AG08396 (cell line): ENCODE data around the gene CSK.

ENCODE experiments used
- DNase-seq: peaks from one replicate; pipeline ENCODE4 v3.0.0; 2012; ENCODE audit warnings: low spot score, mixed read lengths

Gene CSK

DNA sequence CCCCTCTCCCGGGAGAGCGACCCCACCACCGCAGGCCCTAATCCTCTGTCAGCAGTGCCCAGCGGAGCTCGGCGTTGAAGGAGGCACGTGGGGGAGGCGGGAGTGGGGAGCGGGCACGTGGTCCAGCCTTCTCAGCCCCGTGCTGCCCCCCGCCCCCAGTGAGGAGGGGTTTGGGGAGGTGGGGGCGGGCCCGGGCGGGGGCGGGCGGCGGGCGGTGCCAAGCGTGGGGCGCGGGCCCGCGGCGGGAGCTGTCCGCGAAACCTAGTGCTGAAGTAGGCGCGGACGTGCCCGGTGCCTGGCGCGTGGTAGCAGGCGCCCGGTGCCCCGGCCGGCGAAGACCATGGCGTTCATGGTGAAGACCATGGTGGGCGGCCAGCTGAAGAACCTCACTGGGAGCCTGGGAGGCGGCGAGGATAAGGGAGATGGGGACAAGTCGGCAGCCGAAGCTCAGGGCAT, 44.5 kb downstream of the CSK start, which contains the start of gene CPLX3:
CPLX3 (plus strand) TSS at position 264 of the 456 bp plus-strand sequence; CDS start at position 341, 77 bp downstream.
- peak; percentile 72 for DNase-seq

DNA sequence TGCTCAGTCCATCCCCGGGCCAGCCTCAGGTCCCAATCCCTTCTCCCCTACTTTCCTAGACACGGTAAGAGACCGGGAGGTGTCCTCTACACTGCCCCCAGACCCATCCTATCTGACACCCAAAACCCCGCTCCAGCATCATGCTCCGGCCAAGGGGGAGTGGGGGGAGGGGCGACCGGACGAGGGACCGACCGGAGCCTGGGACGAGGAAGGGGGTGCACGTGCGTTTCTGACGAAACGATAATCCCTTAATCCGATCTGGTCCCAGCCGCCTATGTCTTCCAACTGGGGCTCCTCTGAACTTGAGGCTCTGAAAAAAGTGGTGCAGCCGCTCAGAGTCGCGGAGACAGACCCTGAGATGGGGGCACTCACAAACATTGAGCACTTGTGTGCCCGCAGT, 45.0 kb downstream of the CSK start:
- no peak for DNase-seq

GRCh38 chr15:74827614-74828013, 45.7 kb downstream of the CSK start:
- no peak for DNase-seq

- no peak for DNase-seq
Measured at GRCh38 chr15:74828835-74829234, 47.0 kb downstream of the CSK start.

DNA sequence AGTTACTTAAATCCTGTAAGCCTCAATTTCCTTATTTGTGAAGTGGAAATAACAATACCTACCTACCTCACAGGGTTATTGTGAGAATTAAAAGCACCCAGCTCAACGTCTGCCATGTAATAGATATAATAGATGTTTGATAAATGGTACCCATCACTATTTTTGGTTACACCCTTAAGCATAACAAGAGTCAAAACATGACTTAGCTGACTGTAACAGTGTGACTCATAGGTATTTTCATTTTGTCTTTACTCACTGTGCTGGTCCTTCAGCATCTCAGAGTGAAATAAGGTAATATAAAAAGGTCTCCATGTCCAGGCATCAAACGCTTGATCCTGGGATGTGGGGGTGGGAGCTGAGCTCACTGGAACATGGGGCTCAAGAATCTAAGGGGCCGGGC, 47.6 kb downstream of the CSK start:
- DNase-seq = peak; percentile 76

GRCh38 chr15:74829991-74830390, 48.1 kb downstream of the CSK start:
- no peak for DNase-seq

DNA sequence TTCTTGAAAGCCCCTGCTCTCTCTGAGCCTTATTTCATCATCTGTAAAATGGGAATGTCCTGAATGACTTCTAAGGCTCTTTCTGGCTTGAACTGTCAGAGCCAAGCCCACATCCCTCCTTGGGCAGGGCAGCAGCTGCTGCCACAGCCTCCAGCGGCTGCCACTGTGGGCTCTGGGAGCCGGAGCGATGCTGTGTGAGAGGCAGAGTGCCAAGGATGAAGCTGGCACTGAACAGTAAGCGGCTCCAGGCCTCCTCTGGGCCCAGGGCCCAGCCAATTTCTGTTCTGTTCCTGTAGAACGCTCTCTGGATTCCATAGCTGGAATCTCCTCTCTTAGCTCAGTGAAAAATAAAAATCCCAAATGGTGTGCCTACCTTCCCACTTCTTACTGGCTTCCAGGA, 49.0 kb downstream of the CSK start:
- no peak for DNase-seq

GRCh38 chr15:74831813-74832495, 50.1 kb downstream of the CSK start:
- DNase-seq = no peak

DNA sequence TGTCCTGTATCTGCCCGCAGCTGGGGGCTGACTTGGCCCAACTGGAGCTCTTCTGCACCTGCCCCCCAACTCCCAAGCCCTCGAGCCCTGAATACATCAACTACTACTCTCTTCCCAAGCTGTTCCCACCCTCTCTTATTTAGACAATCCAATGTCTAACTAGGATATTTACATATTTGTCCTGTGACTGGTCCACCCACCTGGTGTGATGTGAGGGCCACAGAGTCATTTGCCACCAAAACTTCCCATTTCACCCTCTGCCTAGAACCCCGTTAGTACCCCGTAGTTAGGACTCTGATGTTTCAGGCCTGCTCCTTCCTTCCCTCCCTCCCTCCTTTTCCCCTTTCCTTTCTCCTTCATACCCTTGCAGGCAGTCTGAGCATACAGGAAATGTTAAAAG, 50.9 kb downstream of the CSK start:
- DNase-seq = no peak

- DNase-seq = no peak
Measured at GRCh38 chr15:74833376-74834107, 51.7 kb downstream of the CSK start.

DNA sequence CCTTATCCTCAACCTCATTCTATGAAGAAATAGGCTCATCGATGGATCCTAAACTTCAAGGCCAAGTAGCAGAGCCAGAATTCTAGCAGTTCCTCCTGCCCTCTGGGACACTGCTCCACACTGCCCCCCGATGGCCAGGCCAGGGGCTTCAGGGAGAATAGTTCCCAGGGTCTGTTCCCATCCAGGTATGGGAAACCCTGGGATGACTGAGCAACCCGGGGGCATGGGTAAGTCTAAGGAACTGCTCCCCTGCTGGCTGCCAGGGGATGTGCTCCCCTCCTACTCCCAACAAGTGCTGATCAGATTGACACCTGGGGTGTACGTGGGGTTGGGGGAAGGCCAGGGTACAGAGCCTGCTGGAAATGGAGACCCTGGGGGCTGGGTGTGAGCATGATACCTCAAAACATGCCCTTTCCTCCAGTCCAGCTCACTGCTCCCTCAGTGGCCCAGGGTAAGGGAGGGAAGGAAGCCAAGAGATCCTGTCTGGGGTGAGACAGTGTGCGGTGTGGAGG, 53.5 kb downstream of the CSK start:
- DNase-seq = peak; percentile 83

DNA sequence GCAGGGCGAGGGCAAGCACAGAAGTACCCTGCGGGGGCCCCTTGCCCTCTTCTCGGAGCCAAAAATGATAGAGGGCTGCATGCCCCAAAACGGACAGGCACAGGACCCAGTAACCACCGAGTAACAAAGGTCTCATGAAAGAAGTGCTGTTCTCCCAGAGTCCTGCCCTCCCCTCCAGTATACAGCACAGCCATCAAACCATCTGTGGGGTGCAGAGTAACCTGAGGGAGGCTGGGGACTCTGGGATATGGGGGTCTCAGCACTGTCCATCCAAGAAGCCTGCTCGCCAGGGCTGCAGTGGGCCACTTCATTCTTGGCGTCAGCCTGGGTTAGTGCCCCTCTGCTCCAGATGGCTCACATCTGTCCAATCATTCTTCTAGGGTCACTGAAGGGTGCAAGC, 55.0 kb downstream of the CSK start:
- DNase-seq = no peak

DNA sequence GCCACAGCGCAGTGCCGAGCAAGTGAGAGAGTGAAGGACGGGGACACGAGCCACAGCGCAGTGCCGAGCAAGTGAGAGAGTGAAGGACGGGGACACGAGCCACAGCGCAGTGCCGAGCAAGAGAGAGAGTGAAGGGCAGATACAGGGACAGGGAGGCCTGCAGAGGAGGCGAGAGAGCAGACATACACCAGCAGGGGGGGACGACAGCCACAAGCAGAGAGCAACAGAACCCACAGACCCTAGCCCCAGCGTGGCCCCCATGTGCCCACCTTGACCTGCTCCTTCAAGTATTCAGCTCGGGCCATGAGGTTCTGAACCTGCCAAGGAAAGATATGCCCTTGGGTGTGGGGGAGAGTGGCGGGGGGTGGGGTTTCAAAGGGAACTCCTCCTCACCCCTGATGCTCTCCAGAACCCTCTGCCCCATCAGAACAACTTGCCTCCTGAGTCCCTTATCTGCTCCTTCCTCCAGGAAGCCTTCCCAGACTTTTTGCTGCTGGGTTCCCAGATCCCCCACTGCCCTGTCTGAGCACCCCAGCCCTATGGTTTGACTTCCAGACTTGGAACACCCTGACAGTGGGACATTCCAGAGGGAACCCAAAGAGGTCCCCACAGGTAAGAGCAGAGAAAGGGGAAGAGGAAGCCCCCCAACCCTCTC, 55.7 kb downstream of the CSK start:
- DNase-seq = no peak

DNA sequence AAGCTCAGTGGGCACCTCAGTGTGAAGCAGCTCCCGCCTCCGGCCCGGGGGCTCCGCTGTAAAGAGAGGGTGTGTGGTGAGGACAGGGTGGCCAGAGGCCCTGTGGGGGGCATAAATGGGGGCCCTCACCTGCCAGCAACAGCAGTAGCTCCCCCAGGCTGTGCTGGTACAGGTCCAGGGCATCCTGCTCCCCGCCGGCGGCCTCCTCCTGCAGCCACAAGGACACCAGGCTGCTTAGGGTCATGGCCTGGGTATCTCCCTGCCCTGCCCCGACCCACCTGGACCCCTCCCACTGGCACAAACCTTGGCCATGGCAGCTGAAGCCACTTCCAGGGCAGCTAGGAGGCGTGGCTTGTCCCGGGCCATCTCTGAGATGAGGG, 56.2 kb downstream of the CSK start:
- no peak for DNase-seq

- no peak for DNase-seq
Measured at GRCh38 chr15:74838746-74839525, 57.1 kb downstream of the CSK start.

DNA sequence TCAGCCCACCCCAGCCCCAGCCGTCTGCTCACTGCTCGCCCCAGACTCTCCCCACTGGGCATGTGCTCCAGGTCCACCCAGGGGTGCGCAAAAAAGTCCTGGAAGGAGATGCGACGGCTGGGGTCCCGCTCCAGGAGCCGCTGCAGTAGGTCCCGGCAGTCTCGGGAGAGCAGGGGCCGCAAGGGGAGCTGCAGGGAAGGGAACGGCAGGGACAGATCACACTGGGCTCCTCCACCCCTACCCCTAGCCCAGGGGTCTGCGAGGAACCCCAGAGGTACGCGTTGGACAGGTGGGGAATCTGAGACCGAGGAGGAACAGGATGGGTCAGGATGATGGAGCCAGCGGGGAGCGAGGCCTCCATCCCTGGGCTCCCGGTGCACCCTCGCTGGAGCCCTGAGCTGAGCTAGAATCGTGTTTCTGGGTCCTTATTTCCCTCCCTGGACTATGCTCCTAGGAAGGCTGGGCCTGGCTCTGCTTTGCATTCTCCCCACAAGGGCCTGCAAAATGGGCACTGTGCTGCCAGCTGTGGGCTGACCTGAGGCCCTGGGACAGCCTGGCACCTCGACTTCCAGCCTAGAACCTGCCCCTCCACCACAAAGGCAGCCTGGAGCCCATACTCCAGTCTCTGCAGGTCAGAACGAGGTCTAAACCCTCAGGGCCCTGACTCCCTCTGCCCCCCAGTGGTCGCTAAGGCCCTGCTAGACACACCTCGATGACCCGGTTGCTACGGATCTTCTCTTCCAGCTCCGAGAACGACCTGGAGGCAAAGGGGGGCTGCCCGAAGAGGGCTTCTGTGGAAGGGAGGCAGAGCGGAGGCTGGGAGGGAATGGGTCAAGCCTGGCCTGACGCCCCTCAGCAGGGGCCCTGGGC, 57.9 kb downstream of the CSK start:
- DNase-seq = no peak

- DNase-seq = no peak
Measured at GRCh38 chr15:74840851-74841775, 59.2 kb downstream of the CSK start.

- no peak for DNase-seq
Measured at GRCh38 chr15:74841891-74842373, 60.1 kb downstream of the CSK start.

DNA sequence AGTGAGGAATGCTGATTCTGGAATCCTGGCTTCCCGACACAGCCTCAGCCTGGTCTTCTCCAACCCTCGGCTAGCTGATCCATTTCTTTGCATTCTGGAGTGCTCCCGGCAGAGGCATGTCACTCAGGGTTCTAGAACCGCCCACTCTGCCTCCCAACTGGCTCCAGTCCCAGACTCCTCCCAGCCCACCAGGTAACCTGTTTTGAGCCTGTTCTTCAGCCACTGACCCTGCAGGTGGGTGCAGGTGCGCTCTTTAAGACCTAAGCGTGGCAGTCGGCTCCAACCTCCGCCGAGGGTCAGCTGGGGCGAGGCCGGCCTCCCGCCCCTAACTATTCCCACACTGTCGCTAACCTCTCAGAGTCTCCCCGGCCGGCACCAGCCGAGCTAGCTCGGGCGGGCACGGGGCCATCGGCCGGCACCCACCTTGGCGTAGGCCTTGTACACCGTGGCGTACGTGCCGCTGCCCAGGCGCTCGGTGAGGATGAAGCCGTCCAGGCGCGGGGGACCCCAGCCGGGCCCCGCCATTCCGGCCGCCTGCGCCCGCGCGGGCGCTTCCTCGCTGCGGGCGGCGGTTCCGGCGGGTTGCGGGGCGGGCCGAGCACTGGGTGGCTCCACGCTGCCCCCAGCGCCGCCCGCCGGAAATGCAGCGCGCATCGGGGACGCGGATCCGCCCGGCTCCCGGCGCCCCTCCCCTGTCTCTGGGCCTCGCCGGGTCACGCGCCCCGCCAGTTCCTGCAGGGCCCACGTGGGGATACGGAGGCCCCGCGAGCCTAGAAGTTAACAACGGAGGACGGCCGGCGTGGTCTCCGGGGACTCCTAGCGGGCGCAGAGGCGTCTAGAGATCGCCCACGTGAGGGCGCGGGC, 60.9 kb downstream of the CSK start, which contains the start of gene ULK3:
ULK3 (minus strand) TSS at position 576 of the 864 bp plus-strand sequence; CDS start at position 525, 51 bp downstream.
- DNase-seq = peak; percentile 99
